AG04450 (cell line): ENCODE results near the gene EXOC8. TPM values are rescaled to one million over a fixed set of nuclear protein-coding genes. Genes with fewer than 3 reads are reported as not detected.
A peak's percentile ranks its signal among the peaks of the same experiment; 100 is the strongest.

Source experiments
- CTCF ChIA-PET: fragments of 300-600, 350-600 bp; formaldehyde crosslinking; extraction: SDS; loops from one replicate; lab custom pipeline; 2022; ENCODE audit warnings: antibody characterized with exemption, inconsistent platforms; lab: Charles Lee
- POLR2A ChIA-PET: fragments of 350-600 bp; formaldehyde crosslinking; extraction: SDS; loops from one replicate; lab custom pipeline; 2021; ENCODE audit warnings: antibody characterized with exemption, inconsistent platforms; lab: Yijun Ruan, JAX
- DNase-seq: peaks from one replicate; pipeline ENCODE4 v3.0.0-alpha.2; 2011; ENCODE audit warnings: low read depth, low spot score
- H3K27ac ChIP-seq: one replicate; pipeline ENCODE4 v1.5.1; 2012; ENCODE audit warnings: low read depth, low read length, control low read depth
- H3K27me3 ChIP-seq: one replicate; pipeline ENCODE4 v1.6.0; 2012; ENCODE audit warnings: low read length; ENCODE audit not compliant: control insufficient read depth, insufficient read depth
- H3K4me3 ChIP-seq: 2 replicates; pipeline ENCODE4 v1.5.1; 2011; ENCODE audit warnings: mild to moderate bottlenecking, low read depth, low read length, control low read depth
- H3K9me3 ChIP-seq: 2 replicates; pipeline ENCODE4 v1.5.1; 2012; ENCODE audit warnings: low read length; ENCODE audit not compliant: control insufficient read depth, insufficient read depth
- CTCF ChIP-seq: IDR thresholded peaks from 2 replicates; pipeline ENCODE4 v1.5.1; 2011; ENCODE audit warnings: low read depth, low read length, control low read depth, inconsistent platforms
- polyA plus RNA-seq: library from polyadenylated mRNA; depleted of rRNA; stranded (reverse); fragments of >200 nt; gene quantifications from 2 replicates; pipeline ENCODE4 v1.2.3, GENCODE V29; 2011

EXOC8 gene
- polyA plus RNA-seq, 1 experiment: 5.0 TPM

DNA sequence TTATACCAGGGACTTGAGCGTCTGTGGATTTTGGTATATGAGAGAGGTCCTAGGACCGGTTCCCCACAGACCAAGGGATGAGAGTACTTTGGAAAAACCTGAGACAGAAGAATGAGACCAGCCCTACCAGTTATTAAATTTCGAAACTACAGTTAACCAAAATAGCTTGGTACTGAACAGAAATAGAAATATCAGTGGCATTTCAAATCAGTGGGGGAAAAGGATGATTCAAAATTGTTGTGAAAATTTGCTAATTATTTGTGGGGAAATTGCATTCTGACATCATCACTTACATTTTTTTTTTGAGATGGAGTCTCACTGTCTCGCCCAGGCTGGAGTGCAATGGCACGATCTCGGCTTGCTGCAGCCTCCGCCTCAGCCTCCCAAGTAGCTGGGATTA lies 8.2 kb downstream of the EXOC8 start:
- POLR2A ChIA-PET: no interaction called here
- Histone ChIP-seq H3K27me3 (no peaks in the 10 kb centered on the region), H3K27ac (no peak overlapping the region), H3K9me3 (no peaks in the 10 kb centered on the region), H3K4me3 (no peak overlapping the region)
- CTCF ChIA-PET: no interaction called here
- no peak for DNase-seq
- TF ChIP-seq CTCF: no peak

- Histone ChIP-seq H3K4me3 (no peak overlapping the region), H3K9me3 (no peaks in the 10 kb centered on the region), H3K27me3 (no peaks in the 10 kb centered on the region), H3K27ac (no peak overlapping the region)
- DNase-seq: no peak
- no peak for TF ChIP-seq CTCF
- CTCF ChIA-PET: no interaction called here
- POLR2A ChIA-PET: no interaction called here
Observed at GRCh38 chr1:231327617-231328016, 10.0 kb downstream of the EXOC8 start.

DNA sequence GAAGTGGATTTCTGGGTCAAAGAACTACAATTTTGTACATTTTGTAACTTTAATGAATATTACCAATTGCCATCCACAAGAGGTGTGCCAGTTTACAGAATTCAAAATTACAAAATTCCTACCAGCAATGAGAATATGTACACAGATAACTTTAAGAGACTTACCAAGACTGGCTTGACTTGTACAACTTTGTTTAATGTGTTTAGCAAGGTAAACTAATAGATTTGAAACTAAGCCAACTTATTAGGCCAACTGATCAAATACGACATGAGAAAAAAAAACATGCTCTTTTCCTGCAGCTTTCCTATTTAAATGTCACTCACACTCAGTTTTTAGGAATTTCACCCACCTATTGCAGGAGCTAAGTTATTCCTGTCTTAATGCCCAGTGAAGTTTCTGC lies 11.4 kb downstream of the EXOC8 start:
- no peaks in the 10 kb centered on the region for H3K27me3 ChIP-seq
- CTCF ChIA-PET: no interaction called here
- no peak overlapping the region for H3K4me3 ChIP-seq
- no peak for DNase-seq
- H3K9me3 ChIP-seq: no peaks in the 10 kb centered on the region
- POLR2A ChIA-PET: no interaction called here
- TF ChIP-seq CTCF: no peak
- H3K27ac ChIP-seq: no peak overlapping the region

DNA sequence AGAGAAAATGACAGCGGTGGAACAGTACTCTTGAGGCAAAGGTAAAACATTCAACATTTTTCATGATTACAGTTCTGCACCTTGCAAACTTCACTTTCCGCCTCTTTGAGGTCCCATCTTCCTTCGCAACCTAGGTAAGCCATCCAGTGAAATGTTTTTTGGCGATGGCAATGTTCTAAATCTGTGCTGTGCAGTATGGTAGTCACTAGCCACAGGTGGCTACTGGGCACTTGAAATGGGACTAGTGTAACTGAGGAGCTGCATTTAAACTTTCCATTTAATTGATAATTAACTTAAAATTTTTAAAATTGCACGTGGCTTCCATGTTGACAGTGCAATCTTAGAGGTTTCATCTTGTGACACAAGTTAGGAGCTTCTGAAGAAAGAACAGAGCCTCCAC lies 13.0 kb downstream of the EXOC8 start:
- POLR2A ChIA-PET: no interaction called here
- CTCF ChIA-PET: interaction anchor here (1.0 kb wide), 1 partner anchor 10 kb away, joined by 3 read pairs; no protein-coding TSS in a partner anchor
- DNase-seq: no peak
- no peak for TF ChIP-seq CTCF
- Histone ChIP-seq H3K27me3 (no peaks in the 10 kb centered on the region), H3K4me3 (no peak overlapping the region), H3K27ac (no peak overlapping the region), H3K9me3 (no peaks in the 10 kb centered on the region)

DNA sequence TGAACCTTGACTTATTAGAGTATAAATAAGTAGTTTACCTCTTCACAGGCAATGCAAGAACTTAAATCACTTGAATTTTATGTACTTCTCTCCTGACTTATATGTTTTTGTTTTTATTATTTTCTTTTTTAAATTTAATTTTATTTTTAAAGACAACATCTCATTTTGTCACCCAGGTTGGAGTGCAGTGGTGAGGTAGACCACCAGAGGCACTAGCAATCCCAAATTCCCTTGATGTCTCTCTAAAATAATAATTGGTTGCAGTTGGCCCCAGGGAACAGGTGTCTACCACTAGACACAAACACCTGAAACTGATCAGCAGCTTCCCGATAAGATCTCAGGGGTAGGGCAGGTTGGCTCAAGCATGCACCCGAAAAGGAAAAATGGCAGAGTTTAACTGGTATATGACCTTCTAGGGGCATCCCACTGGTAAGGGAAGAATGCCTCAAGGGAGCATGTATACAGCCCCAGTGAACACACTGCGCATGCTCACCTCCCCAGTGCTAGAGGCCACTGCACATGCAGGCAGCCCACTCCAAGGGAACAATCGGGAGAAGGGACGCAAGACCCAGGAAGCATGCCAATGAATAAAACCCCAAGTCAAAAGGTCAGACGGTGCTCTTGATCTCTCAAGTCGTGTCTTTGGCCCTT lies 14.6 kb downstream of the EXOC8 start:
- TF ChIP-seq CTCF: 0 out of 2 replicates have a peak, but pooled peaks have one; percentile 9
- H3K4me3 ChIP-seq: no peak overlapping the region
- no peaks in the 10 kb centered on the region for H3K27me3 ChIP-seq
- DNase-seq: no peak
- H3K9me3 ChIP-seq: no peaks in the 10 kb centered on the region; the same call in 1 of the 2 replicates
- ChIA-PET CTCF (no interaction called here), POLR2A (no interaction called here)
- H3K27ac ChIP-seq: no peak overlapping the region
